HG03108 (cell line): ENCODE data around the gene KRT3.
"Not testable (repeated sequence)": the region's sequence is repeated elsewhere in the genome, so short reads cannot be mapped to it uniquely, and the experiment has no call there.

Source experiments
- ATAC-seq: cut with Tn5 transposase; IDR thresholded peaks from one replicate; pipeline ENCODE4 v1.9.1; 2021; ENCODE audit warnings: moderate library complexity; ENCODE audit not compliant: unreplicated experiment

KRT3 gene

DNA sequence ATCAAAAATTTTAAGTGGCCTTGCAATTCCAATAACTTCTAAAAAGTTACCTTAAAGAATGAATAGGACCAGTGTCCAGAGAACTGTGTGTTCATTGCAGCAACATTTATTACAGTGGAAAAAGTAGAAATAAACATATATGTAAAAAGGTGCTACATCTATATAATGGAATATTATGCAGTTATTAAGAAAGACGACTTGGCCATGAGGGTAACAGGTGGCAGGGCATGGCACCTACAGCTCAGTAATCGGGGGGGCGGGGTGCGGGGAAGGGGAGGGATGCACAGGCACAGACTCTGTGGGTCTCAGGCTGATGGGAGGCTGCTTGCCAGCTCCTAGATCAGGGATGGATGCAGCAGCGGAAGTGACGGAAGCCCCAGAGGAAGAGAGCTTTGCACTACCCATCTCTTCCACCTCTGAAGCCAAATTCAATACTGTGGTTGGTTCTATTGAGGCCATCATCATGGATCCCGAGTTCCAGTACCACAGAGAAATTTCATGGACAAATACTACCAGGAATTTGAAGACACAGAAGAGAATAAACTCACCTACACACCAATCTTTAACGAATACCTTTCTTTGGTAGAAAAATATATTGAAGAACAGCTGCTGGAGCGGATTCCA is 32.8 kb downstream of the KRT3 start:
- ATAC-seq = no peak

DNA sequence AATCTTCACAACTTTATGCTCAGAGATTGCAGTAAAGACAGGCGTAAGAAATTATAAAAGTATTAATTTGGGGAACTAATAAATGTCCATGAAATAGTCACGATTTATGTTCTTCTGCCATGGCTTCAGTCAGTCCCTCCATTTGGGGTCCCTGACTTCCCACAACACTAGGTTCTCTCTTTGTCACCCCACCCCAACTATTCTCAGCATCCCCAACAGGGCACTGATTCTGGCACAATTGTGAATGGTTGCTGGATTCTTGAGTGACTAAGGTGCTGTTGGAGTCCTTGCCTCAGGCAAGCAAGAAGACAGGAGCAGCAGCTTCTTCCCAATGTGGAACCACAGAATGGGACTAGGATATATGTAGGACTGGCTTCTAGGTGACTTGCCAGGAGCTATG is 34.1 kb downstream of the KRT3 start:
- ATAC-seq = no peak

DNA sequence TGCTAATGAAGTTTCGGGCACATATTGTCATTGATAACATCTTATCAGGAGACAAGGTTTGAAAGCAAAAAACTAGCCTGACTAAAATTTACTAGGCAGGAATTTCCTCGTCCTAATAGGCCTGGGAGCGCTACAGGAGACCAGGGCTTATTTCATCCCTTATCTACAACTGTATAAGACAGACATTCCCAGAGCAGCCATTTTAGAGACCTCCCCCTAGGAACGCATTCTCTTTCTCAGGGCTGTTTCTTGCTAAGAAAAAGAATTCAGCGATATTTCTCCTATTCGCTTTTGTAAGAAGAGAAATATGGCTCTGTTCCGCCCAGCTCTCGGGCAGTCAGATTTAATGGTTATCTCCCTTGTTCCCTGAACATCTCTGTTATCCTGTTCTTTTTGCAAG is 34.7 kb downstream of the KRT3 start:
- not testable (repeated sequence) for ATAC-seq

DNA sequence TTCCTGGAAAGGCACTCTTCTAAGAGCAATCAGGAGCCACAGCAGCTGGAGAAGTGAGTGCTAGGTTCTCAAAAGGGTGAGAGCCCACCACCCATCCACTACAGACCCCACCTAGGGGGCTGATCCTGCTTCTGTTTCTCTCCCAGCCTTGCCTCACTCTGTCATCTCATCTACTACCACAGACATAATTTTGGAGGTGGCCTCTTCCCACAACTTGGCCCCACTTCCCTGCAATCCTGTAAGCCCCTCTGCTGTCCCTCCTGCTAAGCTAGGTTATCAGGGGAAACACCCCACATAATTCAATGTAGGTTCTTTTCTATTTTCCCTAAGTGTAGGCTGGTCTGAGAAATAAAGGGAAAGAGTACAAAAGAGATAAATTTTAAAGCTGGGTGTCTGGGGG is 35.3 kb downstream of the KRT3 start:
- no peak for ATAC-seq

DNA sequence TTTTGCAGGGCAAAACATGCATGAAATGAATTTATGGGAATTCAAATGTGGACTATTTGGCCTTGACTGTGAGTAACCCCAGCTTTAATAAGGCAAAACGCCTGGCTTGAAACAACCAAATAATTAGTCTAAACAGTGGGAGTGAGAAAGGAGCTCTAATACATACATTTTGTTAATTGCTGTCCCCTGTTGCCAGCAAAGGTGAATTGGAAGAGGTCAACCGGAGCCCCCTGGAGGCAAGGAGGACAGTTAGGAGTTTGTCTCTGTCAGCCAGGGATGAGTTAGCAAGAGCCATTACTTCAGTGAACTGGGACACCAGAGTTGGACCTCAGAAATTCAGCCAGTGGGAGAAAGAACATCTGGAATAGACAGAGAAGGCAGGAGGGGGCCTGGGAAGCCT is 36.2 kb downstream of the KRT3 start:
- no peak for ATAC-seq

DNA sequence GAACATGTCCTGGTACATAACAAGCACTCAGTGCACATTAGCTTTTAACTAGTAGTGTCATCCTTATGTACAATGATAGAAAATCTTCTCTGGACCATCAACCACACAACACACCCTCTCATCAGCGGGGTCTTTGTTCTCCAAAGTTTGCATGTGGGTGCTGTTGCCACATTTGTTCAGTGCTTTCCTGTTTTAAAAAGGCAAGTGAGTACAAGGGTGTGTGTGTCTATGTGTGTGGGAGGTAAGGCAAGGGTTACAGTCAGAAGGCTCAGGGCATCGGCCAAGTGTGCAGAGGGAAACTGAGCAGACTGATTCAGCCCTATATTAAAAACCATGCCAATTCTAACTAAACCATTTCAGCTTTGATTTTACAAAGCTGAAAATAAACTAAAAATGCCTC is 36.7 kb downstream of the KRT3 start:
- ATAC-seq = no peak

DNA sequence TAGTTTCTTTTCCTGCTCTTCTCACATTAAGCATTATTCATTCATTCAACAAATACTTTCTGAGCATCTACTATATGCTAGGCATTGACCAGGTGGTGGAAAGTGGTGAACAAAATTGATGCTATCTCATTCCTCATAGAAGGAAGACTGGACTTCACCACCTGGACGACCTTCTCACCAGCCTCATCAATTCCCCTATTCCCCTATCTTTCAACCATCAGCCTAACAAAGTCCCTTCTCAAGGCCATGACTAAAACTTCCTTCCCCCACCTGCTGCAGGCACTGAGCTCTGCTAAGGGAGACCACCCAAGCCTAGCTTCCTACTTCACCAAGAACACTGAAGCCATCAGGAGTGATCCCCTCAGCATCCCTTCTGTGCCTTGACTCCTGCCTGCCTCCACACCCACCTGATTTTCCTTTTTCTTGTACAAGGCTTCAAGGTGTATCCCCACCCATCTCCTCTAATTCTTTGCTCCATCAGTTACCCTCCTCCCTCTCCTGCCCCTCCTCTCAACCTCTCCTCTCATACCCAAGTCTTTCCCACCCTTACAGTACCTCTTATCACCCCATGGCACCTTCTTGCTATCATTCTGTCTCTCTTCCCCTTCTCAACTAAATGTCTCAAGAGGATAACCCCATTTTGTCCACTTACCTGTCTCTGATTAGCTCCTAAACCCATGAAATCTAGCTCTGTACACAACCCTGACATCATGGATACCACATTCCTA is 38.3 kb downstream of the KRT3 start:
- no peak for ATAC-seq

DNA sequence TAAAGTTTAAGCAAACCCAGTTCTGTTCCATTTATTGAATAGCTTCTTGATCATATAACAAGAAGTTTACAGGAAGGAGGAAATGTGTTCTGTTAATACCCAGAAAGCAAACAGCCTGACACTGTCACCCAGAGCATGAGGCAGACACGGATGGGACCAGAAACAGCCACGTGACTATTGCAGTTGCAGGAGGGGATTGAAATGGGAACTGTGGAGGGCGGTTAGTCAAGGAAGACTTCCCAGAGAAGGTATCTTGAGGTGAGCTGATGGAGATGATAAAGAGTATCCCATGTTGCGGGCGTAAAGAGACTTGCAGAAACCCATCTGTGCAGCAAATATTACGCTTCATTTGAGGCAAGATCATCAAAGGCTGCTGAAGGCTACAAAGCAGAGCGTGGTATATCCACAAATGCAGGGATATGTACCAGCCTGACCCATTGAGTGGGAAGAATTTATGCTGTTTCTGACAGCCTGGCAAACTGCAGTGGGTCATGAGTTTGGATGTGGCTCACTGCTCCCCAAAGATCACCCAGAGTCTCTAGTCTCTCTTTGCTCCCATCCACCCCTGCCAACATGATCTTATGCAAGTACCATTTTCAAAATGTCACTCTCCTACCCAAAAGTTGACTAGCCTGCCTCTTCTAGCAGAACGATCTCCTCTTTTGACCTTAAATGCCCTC is 39.5 kb downstream of the KRT3 start:
- ATAC-seq = no peak

DNA sequence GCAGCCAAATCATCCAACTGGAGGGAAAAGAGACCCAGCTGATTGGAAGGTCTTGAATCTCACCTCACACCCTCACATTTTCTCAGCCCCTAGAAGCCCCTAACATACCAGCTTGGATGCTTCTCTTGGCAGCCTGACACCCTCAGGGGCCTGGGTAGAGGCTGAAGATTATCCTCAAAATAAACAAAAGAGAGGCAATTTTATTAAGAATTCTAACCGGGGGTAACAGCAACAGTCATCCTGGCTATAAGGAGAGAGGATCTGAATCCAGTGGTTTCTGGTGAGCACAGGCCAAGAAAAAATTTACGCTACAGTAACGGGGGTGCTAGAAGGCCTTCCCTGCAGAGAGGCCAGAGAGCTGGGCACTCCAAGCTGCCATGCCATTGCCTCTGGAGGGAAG is 40.4 kb downstream of the KRT3 start:
- no peak for ATAC-seq

DNA sequence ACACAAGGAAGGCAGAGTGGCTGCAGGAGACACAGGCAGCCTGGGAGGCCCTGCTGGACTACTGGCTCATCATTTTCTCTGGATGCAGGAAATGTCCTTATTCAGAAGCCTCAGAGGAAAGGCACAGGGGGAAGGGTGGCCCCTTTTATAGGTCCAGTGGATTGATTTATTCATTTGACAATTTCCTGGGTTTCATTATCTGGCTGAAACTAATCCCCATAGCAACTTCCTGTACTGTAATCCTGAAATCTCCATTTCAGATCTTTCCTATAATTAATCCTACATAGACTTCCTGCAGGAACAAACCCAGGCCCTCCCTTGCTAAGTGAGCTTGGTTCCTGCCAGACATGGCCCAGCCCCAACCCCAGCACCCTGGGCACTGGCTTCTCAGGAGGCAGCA is 41.8 kb downstream of the KRT3 start:
- no peak for ATAC-seq

DNA sequence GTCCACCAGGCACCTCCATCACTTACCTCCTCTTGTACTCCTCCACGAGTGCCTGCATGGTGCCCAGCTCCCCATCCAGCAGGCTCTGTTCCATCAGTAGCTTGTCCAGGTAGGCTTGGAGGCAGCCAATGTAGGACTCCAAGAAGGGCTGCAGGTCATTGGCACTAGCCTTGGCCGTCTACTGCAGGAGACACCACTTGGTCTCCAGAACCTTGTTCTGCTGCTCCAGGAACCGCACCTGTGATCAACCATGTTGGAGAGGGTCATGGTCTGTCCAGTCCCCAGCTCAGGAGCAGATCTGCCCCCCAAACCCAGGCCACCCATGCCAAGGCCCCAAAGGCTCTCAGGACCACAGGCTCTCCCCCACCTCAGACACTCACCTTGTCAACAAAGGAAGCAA is 42.6 kb downstream of the KRT3 start:
- ATAC-seq = no peak

DNA sequence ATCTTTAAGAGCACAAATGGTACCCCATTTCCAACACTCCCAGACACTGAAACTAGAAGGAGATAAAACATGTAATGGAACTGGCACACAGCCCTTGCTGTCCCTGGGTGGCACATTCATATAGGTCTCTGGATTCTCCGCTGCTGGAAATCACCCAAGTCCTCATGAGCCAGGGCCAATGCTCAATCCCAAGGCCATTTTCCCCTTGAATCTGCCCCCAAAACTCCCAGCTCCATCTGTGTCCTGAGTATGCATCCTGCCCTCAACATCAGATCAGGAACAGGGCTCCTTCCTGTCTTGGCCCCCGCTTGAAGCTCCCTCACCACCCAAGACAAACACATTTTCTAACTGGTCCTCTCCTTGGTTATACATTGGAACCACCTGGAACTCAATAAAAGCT is 43.4 kb downstream of the KRT3 start:
- ATAC-seq = no peak

DNA sequence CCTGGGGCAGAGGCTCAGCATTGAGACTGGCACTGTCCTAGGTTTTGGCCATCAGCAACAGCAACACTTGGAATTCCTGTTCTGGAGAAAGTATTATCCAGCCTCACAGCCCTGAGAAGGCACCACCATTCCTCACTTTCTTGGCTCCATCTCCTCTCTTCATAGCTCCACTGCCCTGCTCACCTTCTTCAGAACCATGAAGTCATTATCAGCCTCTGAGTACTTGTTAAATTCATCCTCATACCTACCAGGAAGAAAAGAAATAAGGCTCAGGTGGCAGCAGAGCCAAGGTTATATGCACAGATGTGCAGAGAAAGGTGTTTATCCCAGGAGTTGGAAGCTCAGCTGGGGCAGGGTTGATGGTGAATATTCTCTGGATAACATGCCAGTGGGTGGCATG is 44.1 kb downstream of the KRT3 start:
- no peak for ATAC-seq

DNA sequence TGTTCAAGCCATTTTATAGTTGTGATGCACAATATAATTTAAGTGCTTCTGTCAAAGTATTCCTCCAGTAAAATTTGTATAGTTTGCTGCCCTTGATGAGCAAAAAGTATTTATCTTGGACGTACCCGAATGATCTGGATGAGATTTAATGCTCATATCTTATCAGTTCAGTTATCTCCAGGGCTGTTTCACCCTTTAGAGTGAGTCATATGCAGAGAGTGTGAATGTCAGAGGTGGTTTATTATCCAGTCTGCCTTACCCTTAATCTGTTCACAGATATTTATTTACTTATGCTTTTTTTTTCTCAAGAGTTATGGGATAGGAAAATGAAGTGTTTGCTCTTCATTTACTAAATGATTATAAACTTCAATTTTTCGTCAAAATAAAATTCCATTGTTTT is 45.4 kb downstream of the KRT3 start:
- ATAC-seq = not testable (repeated sequence)

DNA sequence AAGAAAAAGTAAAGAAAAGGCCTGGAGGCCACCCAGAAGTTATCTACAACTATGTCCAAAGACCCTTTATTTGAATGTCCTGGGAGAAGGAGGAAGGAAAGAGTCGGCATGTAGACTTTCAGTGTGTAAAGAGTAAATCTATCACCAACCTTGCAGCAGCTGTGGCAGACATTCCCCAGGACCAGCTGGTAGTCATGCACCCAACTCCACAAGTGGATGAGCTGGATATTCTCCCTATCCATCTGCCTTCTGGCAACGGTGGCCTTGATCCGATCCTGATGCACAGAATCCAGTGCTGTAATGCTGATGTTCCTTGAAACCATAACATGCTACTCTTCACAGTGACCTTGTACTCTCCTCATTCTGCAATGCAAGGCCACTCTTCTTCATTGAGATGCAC is 46.1 kb downstream of the KRT3 start:
- ATAC-seq = no peak

DNA sequence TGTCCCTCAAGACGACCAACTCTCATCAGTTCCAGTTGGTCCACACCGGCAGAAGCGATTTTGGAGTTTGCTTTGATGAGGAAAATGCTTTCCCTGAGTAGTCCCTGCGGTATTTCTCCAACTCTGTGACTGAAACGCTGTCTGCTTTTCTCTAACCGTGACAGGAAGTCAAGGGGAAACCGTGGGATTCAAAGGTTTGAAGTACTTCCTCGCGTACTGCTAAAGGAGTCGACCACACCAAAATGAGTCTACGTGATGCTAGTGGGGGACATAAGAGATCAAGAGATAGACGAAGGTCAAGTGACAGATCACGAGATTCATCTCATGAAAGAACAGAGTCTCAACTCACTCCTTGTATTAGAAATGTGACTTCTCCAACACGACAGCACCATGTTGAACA is 47.3 kb downstream of the KRT3 start:
- no peak for ATAC-seq

DNA sequence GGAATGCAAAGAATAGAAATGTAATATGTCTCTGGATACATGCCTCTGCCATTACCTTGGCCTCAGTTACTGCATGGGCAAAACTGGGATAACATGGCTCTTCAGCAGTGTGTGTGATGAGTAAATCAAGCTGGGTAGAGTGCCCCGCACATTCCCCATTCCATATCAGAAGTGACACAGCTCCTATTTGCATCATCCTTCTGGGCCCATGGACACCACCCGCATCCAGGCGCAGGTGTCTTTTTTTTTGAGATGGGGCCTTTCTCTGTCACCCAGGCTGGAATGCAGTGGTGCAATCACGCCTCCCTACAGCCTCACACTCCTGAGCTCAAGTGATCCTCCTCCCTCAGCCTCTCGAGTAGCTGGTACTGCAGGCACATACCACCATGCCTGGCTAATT is 50.4 kb downstream of the KRT3 start:
- ATAC-seq = no peak

DNA sequence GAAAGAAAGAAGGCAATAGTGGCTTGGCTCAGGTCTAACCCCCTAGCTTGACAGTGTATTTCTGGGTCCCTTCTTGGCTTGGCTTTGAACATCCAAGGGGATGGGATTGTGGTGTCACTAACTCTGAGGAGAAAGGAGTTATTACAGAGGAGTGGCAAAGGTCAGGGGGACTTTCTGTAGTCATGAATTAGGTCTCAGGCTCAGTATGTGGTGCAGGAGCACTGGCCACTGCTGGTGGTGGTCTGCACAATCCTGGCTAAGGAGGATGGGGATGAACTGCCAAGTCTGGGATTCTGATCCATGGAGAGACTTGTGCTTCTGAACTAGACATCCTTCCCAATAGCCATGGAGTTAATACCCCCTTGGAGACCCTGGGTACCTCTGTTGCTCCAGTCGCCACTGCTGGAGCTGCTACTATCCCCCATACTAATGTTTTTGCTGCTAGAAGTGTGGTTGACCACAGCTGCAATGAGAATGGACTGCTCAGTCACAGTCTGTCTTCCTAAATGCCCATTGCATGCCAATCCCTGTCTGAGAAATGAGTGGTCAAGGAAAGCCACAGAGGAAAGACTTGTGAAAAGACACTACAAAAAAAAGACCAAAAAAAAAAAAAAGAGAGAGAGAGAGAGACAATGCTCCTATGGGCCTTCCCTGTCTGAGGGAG is 51.3 kb downstream of the KRT3 start:
- ATAC-seq = no peak

DNA sequence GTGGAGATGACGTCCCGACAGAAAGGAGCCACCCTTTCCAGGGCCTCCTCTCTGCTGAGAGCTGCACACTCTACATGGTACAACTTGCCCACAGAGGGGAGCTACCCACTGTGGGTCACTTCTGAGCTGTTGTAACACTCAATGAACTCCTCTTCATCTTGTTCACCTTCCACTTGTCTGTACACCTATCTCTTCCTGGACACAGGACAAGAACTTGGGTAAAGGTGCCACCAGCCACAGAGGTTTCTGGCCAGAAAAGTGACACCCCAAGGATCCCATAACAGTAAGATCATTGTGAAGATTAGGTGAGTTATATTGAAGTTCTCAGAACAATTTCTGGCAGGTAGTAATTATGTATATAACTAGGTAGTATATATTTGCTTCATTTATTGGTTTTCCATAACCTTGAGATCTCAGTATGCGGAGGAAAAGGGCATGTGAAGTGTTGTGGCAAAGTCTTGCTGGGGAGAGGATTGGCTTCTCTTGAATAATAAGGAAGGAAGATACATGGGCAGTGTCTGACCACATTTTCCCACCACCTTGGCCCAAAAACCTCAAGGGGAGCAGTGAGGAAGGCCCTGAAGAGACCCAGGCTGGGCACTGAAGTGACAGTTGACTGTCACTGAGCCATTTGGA is 53.0 kb downstream of the KRT3 start:
- no peak for ATAC-seq

DNA sequence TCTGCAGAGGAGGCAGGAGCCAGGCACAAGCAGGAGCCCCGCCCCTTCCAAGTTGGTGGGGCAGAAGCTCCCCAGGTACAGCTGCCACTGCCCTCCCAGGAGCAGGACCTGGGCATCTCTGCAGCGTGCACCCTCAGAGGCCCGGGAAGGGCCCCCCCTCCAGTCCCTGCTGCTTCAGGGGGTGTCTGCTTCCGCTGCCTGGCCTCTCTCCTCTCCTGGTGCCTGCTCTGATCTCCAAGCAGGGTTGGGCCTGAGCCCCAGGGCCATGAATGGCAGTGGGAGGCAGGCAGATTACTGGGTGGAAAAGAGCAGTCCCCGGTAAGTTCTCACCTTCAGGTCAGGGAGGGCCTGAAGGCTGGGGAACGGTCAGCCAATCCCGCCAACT is 53.7 kb downstream of the KRT3 start:
- no peak for ATAC-seq

DNA sequence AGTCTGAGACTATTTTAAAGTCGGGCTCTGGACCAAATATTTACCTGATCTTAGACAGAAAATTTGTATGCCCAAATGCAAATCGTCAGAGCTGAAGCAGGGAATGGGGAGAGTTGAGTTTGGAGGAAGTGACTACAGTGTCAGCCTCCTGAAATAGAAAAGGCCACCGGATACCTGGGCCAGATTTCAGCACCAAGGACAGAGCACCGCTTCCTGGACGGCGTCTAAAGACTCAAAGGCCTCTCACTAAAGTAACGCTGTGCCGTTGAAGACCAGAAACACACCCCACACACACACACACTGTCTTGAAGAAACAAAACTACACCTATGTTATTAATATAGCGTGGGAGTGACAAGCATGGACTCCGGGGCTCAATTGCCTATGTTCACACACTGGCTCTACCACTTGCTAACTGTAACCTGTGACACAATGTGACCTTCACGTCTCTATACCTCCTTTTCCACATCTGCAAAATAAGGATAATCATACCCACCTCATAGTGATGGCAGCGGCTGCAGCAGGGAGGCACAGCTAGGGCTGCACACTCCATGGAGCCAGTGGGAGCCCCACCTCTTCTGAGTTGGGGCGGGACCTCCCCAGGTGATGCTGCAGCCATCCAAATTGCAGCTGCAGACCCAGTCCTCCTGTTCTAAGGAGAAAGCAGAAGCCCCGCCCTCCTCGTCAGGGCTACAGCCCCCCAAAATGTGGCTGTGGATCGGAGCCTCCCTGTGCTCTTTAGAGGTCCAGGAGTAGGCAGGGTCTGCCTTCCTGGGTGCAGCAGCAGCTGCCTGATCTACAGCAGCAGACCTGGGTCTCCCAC is 54.3 kb downstream of the KRT3 start:
- ATAC-seq = no peak
